NCI-H69 (cell line): Measurements from ENCODE around the gene MTG1.
"Not testable (repeated sequence)": the region's sequence is repeated elsewhere in the genome, so short reads cannot be mapped to it uniquely, and the experiment has no call there.

ENCODE experiments used
- DNase-seq: peaks from one replicate; lab custom pipeline; 2025; lab: John Stamatoyannopoulos, UW

Gene MTG1

DNA sequence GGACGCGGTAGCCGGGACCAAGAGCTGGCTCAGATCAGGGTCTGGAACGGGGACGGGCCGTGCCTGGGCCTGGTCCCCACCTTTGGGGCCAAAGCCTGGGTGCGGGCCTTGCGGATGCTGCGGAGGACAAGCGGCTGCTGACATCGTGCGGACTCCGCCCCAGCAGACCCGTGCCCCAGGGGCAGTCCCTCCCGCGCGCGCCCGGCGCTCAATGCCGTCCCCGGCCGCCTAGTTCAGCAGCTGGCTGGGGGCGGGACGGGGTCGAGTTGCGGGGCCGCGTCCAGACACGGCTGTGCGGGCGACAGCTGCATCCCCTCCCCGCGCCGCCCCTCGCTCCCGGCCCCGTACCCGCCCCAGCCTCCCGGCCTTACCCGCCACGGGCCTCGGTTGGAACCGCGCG is 30.1 kb downstream of the MTG1 start:
- peak; percentile 3 for DNase-seq

DNA sequence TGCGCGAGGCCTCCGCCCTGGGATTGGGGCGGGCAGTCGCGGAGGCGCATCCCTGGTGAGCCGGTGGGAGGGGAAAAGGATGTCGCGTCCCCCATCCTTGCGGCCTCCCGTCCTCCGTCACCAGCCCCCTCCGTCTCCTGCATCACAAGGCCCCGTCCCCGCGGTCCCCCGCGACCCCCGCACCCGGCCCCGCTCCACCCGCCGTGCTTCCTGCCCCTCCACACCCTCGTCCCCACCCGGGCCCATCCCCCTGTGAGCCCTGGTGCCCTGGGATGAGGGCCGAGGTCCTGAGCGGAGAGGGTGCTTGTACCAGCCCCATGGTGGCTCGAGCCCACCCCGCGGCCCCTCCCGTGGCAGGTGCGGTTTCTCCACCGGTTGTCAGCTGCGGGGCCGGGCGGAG is 30.6 kb downstream of the MTG1 start, which contains the start of gene SPRN:
Gene SPRN (minus strand): TSS at position 25 of the 400 bp plus-strand sequence. CDS start 944 bp downstream, outside the sequence.
- not testable (repeated sequence) for DNase-seq

DNA sequence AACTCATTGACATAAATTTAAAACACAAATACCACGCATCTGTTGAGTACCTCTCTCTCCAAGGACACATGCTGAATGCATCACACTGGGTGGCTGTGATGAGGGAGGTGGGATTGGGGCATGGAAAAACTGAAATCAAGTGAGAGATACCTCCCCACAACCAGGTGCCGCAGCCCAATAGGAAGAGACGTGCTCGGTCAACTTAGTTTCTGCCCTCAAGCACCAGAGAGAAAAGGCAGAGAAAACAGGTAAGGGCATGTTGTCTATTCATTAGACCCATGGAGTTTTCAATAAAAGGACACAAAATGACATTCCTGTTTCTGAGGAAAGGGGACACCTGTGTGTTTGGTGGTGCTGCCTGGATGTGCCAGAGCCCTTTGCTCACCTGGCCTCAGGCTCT is 35.6 kb downstream of the MTG1 start:
- DNase-seq = not testable (repeated sequence)

DNA sequence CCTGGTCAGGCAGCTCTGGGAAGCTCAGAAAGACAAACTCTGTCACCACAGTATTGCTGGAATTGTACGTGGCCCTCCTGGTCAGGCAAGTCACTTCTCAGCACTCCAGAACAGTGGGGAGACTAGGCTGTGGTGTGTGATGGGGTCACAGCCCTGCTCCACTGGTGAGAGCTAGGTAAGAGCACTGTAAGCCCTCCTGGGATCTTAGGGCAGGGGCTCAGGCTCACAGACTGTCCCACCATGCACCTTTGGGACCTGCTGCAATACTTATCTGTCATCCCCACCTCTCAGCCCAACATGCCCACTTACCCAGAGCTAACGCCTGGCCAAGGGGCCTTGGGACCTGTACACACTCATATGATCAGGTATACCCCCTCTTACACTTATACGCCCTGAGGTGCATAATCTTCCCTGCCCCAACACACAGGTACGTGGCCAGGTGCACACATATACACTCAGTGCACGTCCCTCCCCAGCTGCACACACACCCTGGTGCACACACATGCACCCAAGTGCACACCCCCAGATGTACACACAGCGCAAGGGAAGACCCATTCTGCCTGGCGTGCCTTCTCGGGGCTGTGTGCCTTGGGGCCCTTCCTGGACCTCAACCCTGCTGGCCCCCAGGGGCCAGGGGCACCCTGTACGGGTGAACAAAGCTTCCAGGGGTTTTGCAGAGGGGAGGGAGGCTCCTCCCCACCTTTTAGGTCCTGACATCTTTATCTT is 38.1 kb downstream of the MTG1 start:
- DNase-seq = not testable (repeated sequence)

DNA sequence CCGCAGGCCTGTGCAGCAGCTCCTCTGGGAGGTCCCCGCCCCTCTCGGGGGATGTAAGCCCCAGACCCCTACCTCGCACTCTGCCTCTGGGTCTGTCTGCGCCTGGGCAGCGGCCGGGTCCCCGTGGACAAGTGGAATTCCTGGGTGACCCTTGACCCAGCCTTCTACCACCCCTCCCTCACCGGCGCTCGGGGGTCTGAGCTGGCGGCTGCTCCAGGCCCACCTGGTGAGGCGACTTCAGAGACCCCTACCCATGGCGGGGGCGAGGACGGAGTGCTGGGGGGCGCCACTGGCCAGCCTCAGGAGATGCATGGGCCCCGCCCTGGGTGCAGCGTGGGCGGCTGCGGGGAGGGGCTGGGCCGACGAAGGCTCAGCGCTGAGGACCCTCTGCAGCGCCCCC is 38.8 kb downstream of the MTG1 start:
- not testable (repeated sequence) for DNase-seq

DNA sequence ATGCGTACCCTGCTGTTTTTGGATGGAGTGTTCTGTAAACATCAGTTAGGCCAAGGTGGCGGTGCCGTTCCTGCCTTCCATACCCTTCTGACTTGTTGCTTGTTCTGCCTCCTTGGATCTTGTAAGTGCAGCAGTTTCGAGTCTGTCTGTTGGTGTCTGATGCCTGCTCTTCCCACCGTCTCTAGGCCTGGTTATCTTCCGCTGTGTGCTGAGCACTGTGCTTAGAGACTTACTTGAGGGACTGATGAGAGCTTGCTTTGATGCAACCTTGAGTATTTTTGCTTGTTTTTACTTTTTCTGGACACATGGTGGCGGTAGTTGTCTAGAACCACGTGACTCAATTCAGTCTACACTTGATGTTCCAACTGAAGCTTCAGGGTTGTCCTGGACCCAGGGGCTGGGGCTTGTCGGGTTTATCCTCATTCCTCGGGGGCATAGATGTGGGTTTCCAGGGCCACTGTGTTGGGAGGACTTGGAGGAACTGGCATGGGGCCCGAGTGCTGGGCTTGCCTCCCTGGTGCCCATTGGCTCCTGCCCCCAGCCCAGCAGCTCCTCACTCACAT is 44.8 kb downstream of the MTG1 start:
- DNase-seq = peak; percentile 10

DNA sequence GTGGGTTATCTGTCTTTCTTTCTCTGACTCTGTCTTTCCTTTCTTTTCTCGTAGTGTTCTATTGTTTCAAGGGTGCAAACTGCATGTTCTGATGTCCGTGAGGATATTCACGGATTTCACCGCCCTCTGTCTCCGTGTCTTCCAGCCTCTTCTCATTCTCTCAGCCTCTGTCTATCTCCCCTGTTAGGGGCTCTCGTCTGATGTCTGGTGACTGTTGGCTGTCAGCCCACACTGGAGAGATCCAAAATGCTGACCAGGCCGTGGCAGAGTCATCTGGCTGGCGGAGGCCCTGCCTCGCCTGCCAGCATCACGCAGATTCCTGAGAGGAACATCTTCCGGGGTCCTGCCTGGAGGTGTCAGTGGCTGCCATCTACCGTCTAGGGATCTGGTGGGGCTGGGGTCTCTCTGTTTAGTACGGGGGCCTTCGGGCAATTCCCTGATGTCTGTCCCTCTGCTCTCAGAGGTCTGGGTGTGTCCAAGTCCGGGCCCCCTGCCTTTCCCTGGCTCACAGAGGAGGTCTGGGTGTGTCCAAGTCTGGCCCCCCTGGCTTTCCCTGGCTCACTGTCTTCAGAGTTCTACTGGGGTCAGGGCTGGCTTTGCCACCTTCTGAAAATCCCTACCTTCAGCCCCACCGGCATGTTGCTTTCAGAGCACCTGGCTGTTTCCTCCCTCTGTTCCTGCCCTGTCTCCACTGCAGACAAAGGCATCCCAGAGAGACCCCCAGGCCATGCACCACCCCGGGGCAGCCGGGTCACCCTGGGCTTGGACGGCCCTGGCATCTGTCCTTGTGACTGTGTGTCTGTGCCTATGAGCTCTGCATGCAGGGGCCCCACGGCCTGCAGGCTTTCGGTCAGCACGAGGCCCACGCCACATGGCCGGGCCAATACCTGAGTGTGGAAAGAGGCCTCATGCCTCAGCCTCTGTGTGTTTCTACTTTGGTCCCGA is 45.8 kb downstream of the MTG1 start:
- no peak for DNase-seq

DNA sequence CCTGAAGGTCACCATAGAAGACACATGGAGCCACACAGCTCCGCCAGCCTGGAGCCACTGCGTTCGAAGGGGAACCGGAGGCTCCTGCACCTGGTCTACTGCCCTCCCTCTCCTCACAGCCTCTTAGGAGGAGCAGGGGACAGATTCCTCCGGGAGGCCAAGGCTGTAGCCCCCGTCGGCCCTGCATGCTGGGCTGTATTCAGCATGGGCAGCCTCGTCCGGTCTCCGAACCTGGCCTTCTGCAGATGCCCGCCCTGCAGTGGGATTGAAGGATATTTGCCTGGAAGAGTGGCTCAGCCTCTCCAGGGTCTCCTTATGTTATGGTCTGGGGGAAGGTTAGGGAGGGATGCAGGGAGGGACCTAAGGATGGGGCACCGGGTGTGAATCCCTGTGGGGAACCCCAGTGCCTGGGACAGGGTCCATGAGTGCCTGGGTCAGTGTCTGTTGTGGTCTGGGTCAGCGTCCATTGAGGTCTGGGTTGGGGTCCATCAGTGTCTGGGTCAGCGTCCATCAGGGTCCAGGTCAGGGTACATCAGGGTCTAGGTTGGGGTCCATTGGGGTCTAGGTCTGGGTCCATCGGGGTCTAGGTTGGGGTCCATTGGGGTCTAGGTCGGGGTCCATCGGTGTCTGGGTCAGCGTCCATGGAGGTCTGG is 46.8 kb downstream of the MTG1 start:
- DNase-seq = no peak

DNA sequence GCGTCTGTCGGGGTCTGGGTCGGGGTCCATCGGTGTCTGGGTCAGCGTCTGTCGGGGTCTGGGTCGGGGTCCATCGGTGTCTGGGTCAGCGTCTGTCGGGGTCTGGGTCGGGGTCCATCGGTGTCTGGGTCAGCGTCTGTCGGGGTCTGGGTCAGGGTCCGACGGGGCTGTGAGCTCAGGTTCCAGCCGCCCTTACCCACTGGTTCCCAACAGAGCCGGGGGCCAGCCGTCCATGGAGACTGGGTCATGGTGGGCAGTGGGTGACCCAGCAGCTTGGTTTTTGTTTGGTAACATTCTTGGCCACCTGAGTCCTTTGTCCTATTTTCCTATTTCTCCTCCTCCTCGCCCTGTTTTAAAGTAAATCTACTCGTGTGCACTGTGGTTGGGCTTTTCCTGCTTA is 47.4 kb downstream of the MTG1 start:
- DNase-seq = not testable (repeated sequence)

DNA sequence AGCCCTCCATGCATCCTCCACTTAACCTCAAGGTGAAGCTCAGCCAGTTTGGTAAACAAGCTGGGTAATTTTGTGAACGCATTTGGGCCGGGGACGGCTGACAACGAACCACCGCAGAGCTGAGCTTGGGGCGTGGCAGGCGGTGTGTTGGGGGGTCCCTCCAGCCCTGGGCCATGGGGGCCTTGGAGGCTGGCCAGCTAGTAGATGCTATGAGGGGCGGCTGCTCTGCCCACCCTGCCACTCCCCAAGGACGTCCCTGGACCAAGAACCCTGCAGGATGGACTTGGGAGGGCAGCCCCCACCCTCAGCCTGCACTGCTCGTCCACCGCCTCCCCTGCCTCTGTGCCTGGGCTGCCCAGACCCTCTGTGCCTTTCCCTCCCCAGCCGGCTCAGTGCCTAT is 47.8 kb downstream of the MTG1 start:
- no peak for DNase-seq

DNA sequence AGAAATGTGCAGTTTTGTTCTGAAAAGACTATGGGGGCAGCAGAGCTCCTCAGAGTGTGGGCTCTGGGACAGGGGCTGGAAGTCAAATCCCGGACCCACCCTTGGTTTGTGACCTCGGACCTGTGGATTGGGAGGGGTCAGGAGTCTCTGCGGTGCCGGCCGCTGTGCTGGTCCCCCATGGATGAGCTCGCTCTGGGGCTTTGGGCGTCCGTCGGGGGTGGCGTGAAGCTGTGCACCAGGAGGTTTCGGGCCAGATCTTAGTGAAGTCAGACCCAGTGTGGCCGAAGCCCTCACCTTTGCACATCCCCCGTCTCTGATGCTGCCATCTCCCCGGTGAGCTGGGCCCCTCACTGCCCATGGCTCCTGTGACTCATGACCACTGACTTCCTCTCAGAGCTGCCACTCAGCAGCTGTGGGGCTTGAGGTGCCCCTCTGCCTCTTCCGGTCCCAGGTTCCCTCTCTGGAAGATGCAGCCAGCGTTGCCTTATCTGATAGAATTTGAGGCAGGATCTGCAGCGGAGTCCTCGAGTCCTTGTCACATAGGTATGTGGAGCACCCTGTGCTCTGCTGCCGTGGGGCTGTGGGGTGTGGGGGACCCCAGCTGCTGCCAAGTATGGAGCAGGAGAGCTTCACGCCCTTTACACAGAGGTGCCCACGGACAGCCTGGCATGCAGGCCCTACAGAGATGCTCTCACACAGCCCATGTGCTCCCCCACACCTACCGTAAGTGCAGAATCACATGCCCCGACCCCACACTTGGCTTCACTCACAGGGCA is 48.4 kb downstream of the MTG1 start:
- no peak for DNase-seq

DNA sequence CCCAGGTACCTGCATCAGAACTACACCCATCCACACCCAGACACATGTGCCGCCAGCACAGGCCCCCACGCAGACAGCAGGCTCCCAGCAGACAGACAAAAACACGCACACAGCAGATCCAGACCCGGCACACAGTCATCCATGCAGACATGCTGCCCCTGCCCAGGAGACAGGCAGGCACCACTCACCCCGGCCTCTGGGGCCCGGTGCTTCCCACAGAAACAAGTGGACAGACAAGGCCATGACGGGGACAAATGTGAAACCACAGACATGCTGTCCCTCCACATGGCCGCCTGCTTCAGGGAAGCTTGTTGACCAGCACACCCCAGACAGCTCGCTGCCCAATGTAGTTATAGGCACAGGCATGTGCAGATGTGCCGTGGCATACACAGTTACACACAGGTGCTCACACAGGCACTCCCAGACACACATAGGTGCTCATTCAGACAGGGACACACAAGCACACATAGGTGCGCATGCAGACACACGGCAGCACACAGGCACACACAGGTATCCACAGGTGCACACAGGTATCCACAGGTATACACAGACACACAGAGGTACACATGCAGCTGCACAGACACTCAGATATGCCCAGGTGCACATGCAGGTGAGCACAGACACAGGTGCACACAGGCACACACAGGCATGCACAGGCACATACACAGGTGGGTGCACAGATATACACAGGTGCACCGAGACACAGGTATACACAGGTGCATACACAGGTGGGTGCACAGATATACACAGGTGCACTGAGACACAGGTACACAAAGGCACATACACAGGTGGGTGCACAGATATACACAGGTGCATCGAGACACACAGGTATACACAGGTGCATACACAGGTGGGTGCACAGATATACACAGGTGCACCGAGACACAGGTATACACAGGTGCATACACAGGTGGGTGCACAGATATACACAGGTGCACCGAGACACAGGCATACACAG is 49.3 kb downstream of the MTG1 start:
- no peak for DNase-seq

DNA sequence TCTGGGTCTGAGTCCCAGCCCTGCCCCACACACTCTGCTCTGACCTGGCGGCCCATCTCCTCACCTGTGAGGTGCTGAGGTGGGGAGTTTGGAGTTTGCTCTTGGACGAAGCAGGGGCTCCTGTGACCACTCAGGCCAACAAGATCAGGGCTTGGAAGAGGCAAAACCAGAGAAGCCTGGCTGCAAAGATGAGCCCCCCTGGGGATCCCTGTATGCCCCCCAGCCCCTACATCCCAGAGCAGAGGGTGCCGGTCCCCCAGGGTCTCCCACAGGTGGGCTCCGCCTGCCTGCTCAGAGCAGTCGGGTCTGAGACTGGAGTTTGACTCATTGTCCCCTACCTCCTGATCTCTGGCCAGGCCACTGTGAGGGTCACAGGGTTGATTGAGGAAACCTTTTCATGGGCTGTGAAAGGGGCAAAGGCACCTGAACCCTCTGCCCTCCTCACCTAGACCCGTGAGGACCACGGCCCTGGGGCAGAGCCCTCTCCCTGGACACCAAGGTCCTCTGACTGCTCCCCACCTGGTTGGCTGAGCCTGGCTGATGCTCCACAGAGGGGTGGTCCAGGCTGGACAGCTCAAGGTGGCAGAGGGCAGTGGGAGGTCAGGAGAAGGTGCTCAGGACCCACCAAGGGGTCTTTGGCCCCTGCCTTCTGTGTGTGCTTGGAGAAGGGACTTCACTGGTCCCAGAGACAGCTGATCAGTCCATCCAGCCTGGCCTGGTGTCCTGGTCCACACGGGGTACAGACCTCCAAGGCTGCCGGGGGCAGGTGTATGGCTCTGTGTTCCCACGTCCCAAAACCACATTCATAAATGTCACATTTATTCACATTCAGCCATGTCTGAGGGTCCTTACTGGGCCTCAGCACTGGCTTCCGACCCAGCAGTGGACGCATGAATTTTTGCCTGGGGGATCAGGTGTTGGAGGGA is 50.6 kb downstream of the MTG1 start:
- DNase-seq = no peak

DNA sequence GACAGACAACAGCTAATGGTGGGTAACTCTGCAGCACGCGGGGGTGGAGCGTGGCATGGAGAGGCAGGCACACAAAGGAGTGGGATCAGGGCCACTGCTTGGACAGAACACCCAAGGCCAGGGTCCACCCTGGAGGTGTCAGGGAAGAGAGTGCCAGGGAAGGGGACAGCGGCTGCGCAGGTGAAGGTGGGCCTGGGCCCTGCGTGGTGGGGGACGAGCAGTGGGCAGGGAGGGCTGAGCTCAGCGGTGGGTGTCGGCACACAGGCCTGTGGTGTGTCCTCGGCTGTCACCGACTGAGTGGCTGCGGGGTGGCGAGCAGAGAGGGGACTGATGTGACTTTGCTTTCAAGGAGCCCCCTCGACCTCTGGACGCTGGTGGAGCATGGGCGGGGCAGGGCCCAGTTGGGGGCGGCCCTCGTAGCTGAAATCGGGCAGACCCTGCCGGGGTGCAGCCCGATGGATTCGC is 51.3 kb downstream of the MTG1 start:
- no peak for DNase-seq

DNA sequence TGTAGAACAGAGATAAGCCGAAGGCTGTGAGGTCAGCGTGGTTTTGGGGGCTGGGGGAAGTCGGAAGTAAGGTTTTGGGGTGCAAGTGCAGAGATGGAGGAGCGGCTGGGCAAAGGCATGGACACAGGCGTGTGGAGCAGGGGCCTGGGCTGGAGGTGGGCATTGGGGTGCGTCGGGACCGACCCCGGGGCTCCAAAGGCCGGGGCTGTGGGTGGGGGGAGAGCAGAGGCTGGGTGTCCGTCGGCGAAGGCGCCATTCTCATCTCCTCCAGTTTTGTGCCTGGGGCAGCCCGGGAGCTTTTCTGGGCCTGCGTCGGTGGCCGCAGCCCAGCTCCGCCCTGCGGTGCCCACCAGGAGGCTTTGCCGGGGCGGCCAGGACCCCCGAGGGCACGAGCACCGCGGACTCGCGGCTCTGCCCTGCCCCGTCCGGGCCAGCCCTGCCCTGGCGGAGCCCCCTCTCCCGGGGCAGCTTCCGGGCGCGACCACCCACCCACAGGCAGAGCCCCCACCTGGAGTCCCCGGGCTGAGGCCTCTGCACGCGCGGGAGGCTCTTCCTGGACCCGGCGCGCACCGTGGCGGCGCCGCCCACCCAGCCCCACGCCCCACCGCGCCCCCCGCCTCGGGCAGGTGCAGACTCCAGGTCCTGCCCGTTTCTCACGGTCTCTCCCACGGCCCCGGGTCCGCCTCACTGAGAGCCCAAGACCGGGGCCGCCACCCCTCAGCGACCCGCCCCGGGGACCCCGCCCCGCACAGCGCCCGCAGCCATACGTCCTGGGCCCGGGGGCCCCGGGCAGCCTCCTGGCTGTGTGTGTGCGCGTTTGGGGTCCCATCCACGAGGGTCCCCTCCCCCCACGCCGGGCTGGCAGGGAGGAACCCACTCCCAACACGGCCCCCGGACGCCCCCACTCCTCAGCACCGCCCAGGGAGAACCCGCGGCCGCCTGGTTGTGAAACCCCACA is 52.1 kb downstream of the MTG1 start:
- no peak for DNase-seq

DNA sequence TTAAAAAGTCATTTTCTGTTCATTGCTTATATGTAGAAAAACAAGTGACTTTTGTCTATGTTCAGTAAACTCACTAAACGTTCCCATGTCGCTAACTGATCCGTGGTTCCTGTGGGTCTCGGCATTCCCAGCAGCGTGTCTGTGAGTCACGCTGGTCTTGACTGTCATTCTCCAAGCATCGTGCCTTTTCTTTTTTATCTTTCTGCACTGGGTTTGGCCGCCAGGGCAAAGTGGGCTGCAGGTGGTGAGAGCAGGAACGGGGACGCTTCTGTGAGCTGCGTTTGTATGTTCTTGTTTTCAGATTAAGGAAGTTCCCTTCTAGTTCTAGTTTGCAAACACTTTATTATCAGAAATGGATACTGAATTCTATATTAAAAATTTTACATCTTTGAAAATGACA is 53.0 kb downstream of the MTG1 start:
- DNase-seq = no peak

DNA sequence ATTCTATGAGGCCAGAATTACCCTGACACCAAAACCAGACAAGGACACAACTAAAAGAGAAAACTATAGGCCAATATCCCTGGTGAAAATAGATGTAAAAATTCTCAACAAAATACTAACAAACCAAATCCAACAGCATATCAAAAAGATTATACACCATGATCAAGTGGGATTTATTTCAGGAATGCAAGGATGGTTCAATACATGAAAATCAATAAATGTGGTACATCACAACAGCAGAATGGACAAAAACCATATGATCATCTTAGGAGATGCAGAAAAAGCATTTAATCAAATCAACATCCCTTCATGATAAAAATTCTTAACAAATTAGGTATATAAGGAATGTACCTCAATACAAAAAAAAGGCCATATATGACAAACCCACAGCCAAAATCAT is 54.2 kb downstream of the MTG1 start:
- no peak for DNase-seq

DNA sequence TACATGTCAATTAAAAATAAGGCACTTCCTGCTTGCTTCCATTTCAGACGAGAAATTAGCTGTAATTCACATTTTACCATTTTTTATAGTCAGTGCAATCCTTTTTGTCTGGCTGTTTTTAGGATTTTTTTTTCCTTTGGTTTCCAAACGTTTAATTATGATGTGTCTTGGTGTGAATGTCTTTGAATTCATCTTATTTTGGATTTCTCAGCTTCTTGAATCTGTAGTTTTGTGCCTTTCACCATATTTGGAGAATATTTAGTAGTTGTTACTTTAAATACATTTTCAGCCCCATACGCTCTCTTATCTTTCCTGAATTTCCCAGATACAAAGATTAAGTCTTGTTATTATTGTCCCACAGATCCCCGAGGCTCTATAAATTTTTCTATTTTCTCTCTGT is 57.4 kb downstream of the MTG1 start:
- no peak for DNase-seq
